H1 (cell line): ENCODE measurements around the gene ATP2A3. TPM values are rescaled to one million over a fixed set of nuclear protein-coding genes. Genes with fewer than 3 reads are reported as not detected.

ENCODE experiments used
- ASH2L ChIP-seq: fragments of 200-600, 300-600 bp; sonication (generic); IDR thresholded peaks from one replicate; pipeline ENCODE4 v1.7.1; 2017; ENCODE audit warnings: low read length
- BCL11A ChIP-seq, 2 experiments: IDR thresholded peaks; one replicate each; pipeline ENCODE4 v1.6.1; 2011; ENCODE audit warnings: low read depth in 2 of 2, low read length in 2 of 2, mild to moderate bottlenecking in 2 of 2
- CBX8 ChIP-seq: fragments of 300-800, 300-1000 bp; sonication (generic); IDR thresholded peaks from 2 replicates; pipeline ENCODE4 v1.7.1; 2016; ENCODE audit warnings: low read depth, low read length, borderline replicate concordance
- CHD1 ChIP-seq: IDR thresholded peaks from 2 replicates; pipeline ENCODE4 v1.6.1; 2012; ENCODE audit warnings: low read depth, low read length, improper control_type of control experiment
- EGR1 ChIP-seq: IDR thresholded peaks from 2 replicates; pipeline ENCODE4 v1.6.1; 2011; ENCODE audit warnings: low read depth, low read length, borderline replicate concordance
- HDAC6 ChIP-seq: IDR thresholded peaks from one replicate; pipeline ENCODE4 v1.7.1; 2012; ENCODE audit warnings: low read depth, mild to moderate bottlenecking, inconsistent platforms, low read length, moderate library complexity
- KDM1A ChIP-seq: fragments of 200-600, 300-600 bp; sonication (generic); IDR thresholded peaks from 2 replicates; pipeline ENCODE4 v1.7.1; 2016; ENCODE audit warnings: mild to moderate bottlenecking, low read length, borderline replicate concordance
- KDM4A ChIP-seq: IDR thresholded peaks from one replicate; pipeline ENCODE4 v1.7.1; 2012; ENCODE audit warnings: low read depth, mild to moderate bottlenecking, moderate library complexity, low read length, inconsistent platforms; ENCODE audit not compliant: severe bottlenecking
- MAFK ChIP-seq: IDR thresholded peaks from 2 replicates; pipeline ENCODE4 v1.6.1; 2012; ENCODE audit warnings: low read depth, mild to moderate bottlenecking, improper control_type of control experiment, low read length
- PHF8 ChIP-seq: fragments of 200-600 bp; sonication (generic); conservative IDR thresholded peaks from 2 replicates; pipeline ENCODE4 v1.7.1; 2012; ENCODE audit warnings: low read depth, mild to moderate bottlenecking, inconsistent platforms, low read length, moderate library complexity
- POLR2A ChIP-seq, 2 experiments: IDR thresholded peaks; 1 replicate in 1 of 2; 2 replicates in 1 of 2; pipeline ENCODE4 v1.6.1; 2011; ENCODE audit warnings: low read depth in 2 of 2, low read length in 2 of 2, mild to moderate bottlenecking in 2 of 2; ENCODE audit errors: control extremely low read depth in 1 of 2
- RFX5 ChIP-seq: IDR thresholded peaks from 2 replicates; pipeline ENCODE4 v1.6.1; 2011; ENCODE audit warnings: low read depth, low read length, improper control_type of control experiment, borderline replicate concordance
- SIX5 ChIP-seq: IDR thresholded peaks from 2 replicates; pipeline ENCODE4 v1.6.1; 2011; ENCODE audit warnings: mild to moderate bottlenecking, low read depth, low read length
- SP1 ChIP-seq: IDR thresholded peaks from 2 replicates; pipeline ENCODE4 v1.6.1; 2011; ENCODE audit warnings: low read depth, low read length
- SP4 ChIP-seq: IDR thresholded peaks from 2 replicates; pipeline ENCODE4 v1.6.1; 2012; ENCODE audit warnings: low read length, inconsistent platforms
- YY1 ChIP-seq: IDR thresholded peaks from 2 replicates; pipeline ENCODE4 v1.6.1; 2011; ENCODE audit warnings: low read depth, mild to moderate bottlenecking, low read length
- polyA plus RNA-seq, 7 experiments: library from polyadenylated mRNA; depleted of rRNA in 3 of 7; stranded (reverse) in 5 of 7; unstranded in 2 of 7; fragments of >200 nt in 5 of 7; fragments of 200-250 nt in 2 of 7; gene quantifications; 1 replicate in 5 of 7; 2 replicates in 1 of 7; 4 replicates in 1 of 7; pipeline versions ENCODE4 v1.2.1 to v1.2.3, GENCODE V29; 2011 to 2013; ENCODE audit warnings: missing spikeins in 2 of 7, mixed read lengths in 2 of 7
- total RNA-seq: library from RNA; stranded (reverse); fragmentation: NEBNext Ultra II Directional; extraction: Animal tissue kit (Norgen Biotek cat#: 25700); gene quantifications from 2 replicates; pipeline ENCODE4 v1.2.1, GENCODE V29; 2021
- TF ChIP-seq, protein P1 (sequence below): IDR thresholded peaks from 2 replicates; pipeline ENCODE4 v1.6.1; 2012; ENCODE audit warnings: low read length, inconsistent platforms

ATP2A3 gene
- total and polyA plus RNA-seq, 2 of the 8 experiments (the other 6 are each of a cell fraction or from before 2014, with no cell fraction given) = 18.4 to 32.5 TPM

DNA sequence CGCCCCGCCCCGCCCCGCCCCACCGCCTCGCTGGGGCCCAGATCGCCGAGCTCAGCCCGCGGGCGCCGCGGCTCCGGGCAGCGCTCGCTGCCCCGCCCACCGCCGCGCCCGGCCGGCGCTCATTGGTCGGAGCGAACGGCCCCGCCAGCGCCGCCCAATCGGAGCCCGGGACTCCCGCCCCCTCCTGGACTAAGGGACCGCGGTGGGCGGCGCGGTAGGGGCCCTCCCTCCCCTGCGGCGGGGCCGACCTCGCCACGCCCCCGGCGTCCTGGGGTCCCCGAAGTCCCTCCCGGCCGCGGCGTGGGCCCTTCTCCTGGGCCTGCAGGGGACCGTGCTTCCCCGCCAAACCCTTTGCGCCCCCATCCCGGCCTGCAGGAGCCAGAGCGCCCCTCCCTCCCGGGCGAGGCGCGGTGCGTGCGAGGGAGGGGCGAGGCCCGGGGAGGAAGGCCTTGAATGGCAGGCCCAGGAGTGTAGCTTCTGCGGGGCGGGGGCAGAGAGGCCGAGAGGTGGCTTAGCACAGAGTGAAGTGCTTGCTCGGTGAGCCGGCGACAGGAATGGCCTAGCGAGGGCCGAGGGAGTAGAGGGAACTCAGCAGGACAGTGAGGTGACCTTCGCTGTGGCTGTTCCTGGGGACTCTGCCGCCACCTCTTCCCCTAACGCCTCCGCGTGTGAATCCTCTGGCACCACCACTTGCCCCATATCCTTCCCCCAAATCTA, 71.1 kb downstream of the ATP2A3 start, which contains the start of gene CAMKK1 (continued):
- TF ChIP-seq, protein P1, sequence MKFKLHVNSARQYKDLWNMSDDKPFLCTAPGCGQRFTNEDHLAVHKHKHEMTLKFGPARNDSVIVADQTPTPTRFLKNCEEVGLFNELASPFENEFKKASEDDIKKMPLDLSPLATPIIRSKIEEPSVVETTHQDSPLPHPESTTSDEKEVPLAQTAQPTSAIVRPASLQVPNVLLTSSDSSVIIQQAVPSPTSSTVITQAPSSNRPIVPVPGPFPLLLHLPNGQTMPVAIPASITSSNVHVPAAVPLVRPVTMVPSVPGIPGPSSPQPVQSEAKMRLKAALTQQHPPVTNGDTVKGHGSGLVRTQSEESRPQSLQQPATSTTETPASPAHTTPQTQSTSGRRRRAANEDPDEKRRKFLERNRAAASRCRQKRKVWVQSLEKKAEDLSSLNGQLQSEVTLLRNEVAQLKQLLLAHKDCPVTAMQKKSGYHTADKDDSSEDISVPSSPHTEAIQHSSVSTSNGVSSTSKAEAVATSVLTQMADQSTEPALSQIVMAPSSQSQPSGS = no peak
- TF ChIP-seq HDAC6 (no peak), EGR1 (no peak), MAFK (no peak), RFX5 (no peak), KDM1A (no peak), BCL11A (IDR thresholded peaks at IDR 0.05; ENCODE audit: low read depth in 2 of 2, low read length in 2 of 2) (no peak), KDM4A (peak; percentile 58), CBX8 (no peak), YY1 (no peak), SIX5 (no peak), SP1 (no peak), POLR2A (IDR thresholded peaks at IDR 0.05; ENCODE audit: control extremely low read depth in 1 of 2, low read depth in 2 of 2, low read length in 2 of 2) (peak in 1 of 2 experiments; percentile 67; a peak in 2 of 3 replicates), CHD1 (no peak), ASH2L (peak; percentile 26), PHF8 (peak; percentile 21; the same call in 1 of the 2 replicates), SP4 (no peak)
